Coronary artery (tissue), 2 donors: Measurements from ENCODE around the gene MIGA1.

ENCODE experiments used
- DNase-seq: peaks from one replicate; pipeline ENCODE4 v3.0.0-alpha.2; 2017; ENCODE audit warnings: low spot score
- H3K27ac ChIP-seq, 2 donors: fragments of 200-600 bp; sonication (generic); one replicate each; pipeline ENCODE4 v1.5.1; 2016 to 2019
- H3K4me3 ChIP-seq: fragments of 200-600 bp; sonication (generic); 2 replicates; pipeline ENCODE4 v1.5.1; 2016; ENCODE audit warnings: mild to moderate bottlenecking, moderate library complexity
- TF ChIP-seq, protein P1 (sequence below): fragments of 200-600 bp; sonication (generic); IDR thresholded peaks from one replicate; pipeline ENCODE4 v1.5.1; 2019; ENCODE audit warnings: antibody characterized with exemption

Gene MIGA1

DNA sequence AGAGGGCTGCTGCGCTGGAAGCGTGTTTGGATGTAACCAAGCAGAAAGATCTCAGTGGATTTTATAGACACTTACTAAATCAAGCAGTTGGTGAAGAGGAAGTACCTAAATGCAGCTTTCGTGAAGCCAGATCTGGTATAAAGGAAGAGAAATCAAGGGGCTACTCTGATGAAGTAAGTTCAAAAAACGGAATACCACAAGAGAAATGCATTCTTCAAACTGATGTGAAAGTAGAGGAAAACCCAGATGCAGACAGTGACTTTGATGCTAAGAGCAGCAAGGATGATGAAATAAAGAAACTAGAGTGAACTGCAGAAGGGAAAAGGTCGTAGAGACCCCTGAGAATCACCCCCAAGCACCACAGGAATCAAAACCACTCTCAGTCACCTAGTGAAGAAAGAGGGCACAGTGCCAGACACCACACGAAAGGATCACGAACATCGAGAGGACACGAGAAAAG, 68.2 kb downstream of the MIGA1 start:
- TF ChIP-seq, protein P1, sequence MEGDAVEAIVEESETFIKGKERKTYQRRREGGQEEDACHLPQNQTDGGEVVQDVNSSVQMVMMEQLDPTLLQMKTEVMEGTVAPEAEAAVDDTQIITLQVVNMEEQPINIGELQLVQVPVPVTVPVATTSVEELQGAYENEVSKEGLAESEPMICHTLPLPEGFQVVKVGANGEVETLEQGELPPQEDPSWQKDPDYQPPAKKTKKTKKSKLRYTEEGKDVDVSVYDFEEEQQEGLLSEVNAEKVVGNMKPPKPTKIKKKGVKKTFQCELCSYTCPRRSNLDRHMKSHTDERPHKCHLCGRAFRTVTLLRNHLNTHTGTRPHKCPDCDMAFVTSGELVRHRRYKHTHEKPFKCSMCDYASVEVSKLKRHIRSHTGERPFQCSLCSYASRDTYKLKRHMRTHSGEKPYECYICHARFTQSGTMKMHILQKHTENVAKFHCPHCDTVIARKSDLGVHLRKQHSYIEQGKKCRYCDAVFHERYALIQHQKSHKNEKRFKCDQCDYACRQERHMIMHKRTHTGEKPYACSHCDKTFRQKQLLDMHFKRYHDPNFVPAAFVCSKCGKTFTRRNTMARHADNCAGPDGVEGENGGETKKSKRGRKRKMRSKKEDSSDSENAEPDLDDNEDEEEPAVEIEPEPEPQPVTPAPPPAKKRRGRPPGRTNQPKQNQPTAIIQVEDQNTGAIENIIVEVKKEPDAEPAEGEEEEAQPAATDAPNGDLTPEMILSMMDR = no peak
- no peak for DNase-seq
- Histone ChIP-seq H3K27ac (no peak overlapping the region), H3K4me3 (no peak overlapping the region)

DNA sequence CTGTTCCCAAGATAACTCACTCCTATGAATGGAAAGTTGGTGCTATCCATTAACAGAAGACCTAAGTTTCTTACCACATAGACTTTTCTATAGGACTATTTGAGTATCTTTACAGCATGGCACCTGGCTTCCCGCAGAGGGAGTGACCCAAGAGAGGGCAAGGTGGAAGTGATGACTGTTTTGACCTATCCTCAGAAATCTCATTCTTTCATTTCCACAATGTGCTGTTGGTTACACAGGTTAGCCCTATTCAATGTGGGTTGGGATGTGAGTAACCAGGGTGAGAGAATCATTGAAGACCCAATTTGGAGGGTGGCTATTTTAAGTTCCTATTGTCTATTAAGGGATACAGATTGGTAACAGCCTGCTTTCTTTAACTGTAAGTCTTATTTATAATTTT, 70.6 kb downstream of the MIGA1 start:
- TF ChIP-seq, protein P1 = no peak
- Histone ChIP-seq H3K4me3 (no peak overlapping the region), H3K27ac (no peak overlapping the region)
- no peak for DNase-seq

- H3K4me3 ChIP-seq = no peak overlapping the region
- DNase-seq = no peak
- no peak overlapping the region for H3K27ac ChIP-seq
- TF ChIP-seq, protein P1 = no peak
Measured at GRCh38 chr1:77857552-77857951, 78.1 kb downstream of the MIGA1 start.

GRCh38 chr1:77858725-77859124, 79.3 kb downstream of the MIGA1 start:
- Histone ChIP-seq H3K4me3 (no peak overlapping the region), H3K27ac (no peak overlapping the region)
- TF ChIP-seq, protein P1 = no peak
- no peak for DNase-seq

GRCh38 chr1:77859248-77859647, 79.8 kb downstream of the MIGA1 start:
- DNase-seq = no peak

GRCh38 chr1:77866296-77866695, 86.8 kb downstream of the MIGA1 start:
- TF ChIP-seq, protein P1 = no peak
- no peak for DNase-seq
- Histone ChIP-seq H3K27ac (no peak overlapping the region), H3K4me3 (no peak overlapping the region)

More at GRCh38 chr1:77859248-77859647, 79.8 kb downstream of the MIGA1 start:
- H3K4me3 ChIP-seq = no peak overlapping the region
- TF ChIP-seq, protein P1 = no peak
- H3K27ac ChIP-seq = no peak overlapping the region

DNA sequence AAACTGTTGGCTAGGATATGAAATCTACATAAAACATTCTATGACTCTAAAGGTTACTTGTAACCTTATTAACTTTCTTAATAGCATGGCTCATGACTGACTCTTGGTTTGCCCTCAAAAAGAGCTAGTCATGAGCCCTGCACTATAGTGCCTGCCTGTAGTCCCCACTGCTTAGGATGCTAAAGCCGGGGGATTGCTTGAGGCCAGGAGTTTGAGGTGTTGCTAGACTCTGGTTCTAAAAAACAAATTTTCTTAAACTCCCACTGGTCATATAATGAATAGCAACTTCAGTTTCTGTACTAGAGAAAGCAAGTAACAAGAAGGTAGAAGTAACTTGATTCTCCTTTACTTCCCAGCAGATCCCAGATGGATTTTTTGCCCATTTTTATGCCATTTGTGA, 93.2 kb downstream of the MIGA1 start:
- no peak overlapping the region for H3K27ac ChIP-seq
- DNase-seq = no peak
- no peak overlapping the region for H3K4me3 ChIP-seq
- TF ChIP-seq, protein P1 = no peak
